Thyroid gland (tissue), 4 donors: ENCODE data around the gene APELA.

Experiments
- CTCF ChIP-seq, 6 experiments: fragments of 200-600 bp in 3 of 6; fragments of 450-650 bp in 3 of 6; sonication (generic) in 3 of 6; IDR thresholded peaks; one replicate each; pipeline ENCODE4 v1.5.1; 2016 to 2019; ENCODE audit warnings: antibody characterized with exemption in 6 of 6, mild to moderate bottlenecking in 2 of 6, inconsistent platforms in 1 of 6, moderate library complexity in 1 of 6
- POLR2A ChIP-seq, 2 donors: fragments of 450-650 bp; IDR thresholded peaks; one replicate each; pipeline ENCODE4 v1.6.1; 2017; ENCODE audit warnings: antibody characterized with exemption in 2 of 2, mild to moderate bottlenecking in 2 of 2, moderate library complexity in 1 of 2

- TF ChIP-seq POLR2A (IDR thresholded peaks at IDR 0.05) (no peak), CTCF (IDR thresholded peaks at IDR 0.05) (no peak)
Measured at GRCh38 chr4:164935363-164935762, 58.4 kb downstream of the APELA start.
